ENCODE results near the gene SND1.
"Not testable (repeated sequence)": the region's sequence is repeated elsewhere in the genome, so short reads cannot be mapped to it uniquely, and the experiment has no call there.

The SND1 gene

DNA sequence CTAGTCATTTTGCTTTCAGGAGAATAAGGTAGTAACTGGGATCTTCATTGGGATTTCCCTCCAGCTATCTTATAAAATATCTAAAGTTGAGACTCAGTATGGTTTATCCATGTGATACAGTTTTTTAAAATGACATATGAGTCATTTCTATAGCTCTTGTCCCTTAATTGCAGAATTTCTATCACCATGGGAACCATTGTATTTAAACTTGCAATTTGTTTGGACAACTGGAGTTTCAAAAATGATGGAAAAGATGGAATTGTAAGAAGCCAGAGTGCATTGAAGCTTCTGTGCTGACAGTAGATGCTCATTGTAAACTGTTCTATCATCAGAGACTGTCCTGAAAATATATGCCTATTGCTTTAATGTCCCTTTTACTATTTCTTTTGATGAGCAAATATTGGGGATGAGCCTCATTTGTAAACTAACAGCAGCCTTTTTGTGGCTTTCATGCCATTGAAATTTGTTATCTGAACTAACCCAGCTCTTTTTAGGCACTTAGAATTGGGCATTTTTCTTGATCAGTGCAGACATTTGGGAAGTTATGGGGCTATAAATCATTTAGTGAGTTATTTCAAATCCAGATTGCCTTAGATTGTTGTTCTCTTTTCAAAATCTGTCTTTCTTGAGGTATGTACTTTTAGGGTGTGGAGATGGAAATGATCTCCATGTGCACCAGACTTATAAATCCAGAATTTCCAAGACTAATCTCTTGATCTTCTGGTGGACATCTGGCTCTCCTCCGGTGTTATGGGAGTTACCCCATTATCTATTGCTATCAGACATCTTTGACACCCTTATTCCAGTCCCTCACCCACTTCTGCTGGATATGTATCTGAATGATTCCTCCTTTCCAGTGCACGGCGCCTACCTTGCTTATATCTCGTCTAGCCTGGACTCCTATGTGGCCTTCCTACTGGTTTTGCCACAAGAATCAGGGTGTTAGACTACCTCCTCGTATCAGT is 159.0 kb downstream of the SND1 start:
- DNase-seq: no peak

GRCh38 chr7:127812540-127812939 is 160.5 kb downstream of the SND1 start:
- DNase-seq: no peak

GRCh38 chr7:127813991-127814541 is 162.1 kb downstream of the SND1 start:
- DNase-seq: no peak

- DNase-seq: no peak
Observed at GRCh38 chr7:127815631-127816145, 163.7 kb downstream of the SND1 start.

DNA sequence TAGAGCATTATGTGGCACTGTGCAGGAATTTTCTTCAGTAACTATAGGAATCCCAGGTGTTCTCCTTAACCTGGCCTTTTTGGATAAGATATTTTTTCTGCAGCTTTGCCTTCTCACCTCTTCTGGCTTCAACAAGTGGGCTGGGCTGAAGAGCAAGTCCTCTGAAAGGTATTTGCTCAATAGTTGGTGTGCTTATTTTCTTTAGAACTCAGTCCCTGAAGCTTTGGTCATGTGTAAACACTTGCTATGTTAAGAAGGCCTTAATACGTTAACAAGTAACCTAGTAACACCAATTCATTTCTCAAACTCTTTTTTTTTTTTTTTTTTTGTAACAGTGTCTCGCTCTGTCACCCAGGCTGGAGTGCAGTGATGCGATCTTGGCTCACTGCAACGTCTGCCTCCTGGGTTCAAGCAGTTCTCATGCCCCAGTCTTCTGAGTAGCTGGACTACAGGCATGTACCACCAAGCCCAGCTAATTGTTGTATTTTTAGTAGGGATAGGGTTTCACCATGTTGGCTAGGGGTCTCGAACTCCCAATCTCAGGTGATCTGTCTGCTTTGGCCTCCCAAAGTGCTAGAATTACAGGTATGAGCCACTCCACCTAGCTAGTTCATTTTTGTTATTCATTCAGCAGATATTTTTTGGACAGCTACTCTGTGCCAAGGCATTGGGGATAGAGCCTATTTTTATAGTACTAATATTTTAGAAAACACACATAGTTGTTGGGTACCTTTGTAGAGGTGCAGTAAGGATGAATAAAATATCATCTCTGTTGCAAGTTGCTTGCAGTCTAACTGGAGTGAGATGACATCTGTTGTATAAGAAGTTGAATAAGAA is 164.6 kb downstream of the SND1 start:
- no peak for DNase-seq

DNA sequence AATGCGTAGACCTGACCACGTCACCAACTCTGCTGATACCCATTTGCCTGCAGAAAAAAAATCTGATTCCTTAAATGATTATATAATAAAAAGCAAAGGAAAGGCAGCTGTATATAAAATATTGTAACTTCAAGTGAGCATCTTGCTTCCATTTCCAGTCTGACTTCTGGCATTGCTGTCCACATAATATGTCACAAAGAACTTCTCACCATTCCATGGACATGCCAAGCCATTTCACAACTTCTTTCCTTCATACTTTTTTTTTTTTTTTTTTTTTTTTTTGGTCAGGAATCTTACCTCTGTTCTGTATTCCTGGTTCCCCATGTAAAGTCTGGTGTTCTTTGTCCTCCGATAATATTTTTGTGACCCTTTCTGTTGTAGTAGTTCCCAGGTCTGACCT is 165.5 kb downstream of the SND1 start:
- no peak for DNase-seq

DNA sequence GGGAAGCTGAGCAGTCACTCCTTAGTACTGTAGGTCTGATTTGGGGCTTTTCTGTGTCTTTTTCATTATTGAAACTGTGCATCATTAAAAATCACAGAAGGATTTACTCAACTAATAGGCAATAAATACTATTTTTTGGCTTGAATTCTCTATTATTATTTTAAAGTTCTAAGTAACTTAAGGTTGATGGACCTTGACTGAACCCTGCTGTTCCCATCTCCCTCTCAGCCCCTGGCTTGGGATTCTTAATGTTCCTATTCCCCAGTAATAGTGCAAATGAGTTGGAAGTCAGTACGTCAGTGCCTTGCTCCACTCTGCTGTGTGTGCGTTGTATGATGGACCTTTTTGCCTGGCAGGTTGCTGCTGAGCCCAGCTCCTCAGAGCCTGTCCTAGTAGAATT is 166.3 kb downstream of the SND1 start:
- DNase-seq: no peak

- no peak for DNase-seq
Observed at GRCh38 chr7:127819975-127820731, 168.2 kb downstream of the SND1 start.

- DNase-seq: no peak
Observed at GRCh38 chr7:127820732-127821085, 168.7 kb downstream of the SND1 start.

DNA sequence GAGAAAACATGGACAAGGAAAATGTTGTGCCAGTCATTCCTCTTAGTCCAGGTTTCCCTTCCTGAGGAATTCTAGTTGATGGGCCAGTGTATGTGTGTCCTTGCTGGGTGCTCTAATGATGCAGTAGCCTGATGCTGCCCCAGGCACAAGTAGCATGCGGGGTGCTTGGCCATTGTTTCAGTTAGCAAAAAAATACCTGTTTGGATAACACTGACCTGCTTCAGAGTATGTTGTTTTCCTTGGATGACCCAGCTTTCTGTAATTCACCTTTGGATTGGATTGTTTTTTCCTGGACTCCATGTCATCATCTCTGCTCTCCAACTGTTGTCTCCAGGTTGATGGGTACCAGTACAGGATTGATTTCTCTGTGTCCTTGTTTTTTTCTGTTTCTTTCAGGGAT is 169.2 kb downstream of the SND1 start:
- no peak for DNase-seq

- DNase-seq: no peak
Observed at GRCh38 chr7:127822822-127823508, 171.0 kb downstream of the SND1 start.

- DNase-seq: no peak
Observed at GRCh38 chr7:127824682-127825081, 172.7 kb downstream of the SND1 start.

GRCh38 chr7:127828843-127829500 is 177.0 kb downstream of the SND1 start:
- no peak for DNase-seq

GRCh38 chr7:127831318-127832219 is 179.6 kb downstream of the SND1 start:
- no peak for DNase-seq

DNA sequence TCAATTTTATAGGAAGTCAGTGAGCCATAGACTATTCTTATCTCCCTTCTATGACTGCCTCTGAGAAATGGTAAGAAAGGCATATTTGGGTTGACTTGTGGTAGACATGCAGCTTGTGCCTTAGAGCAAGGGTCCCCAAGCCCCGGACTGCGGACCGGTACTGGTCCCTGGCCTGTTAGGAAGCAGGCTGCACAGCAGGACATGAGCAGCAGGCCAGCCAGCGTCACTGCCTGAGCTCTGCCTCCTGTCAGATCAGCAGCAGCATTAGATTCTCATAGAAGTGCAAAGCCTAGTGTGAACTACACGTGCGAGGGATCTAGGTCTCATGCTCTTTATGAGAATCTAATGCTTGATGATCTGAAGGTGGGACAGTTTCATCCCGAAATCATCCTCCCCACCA is 180.6 kb downstream of the SND1 start:
- DNase-seq: no peak

DNA sequence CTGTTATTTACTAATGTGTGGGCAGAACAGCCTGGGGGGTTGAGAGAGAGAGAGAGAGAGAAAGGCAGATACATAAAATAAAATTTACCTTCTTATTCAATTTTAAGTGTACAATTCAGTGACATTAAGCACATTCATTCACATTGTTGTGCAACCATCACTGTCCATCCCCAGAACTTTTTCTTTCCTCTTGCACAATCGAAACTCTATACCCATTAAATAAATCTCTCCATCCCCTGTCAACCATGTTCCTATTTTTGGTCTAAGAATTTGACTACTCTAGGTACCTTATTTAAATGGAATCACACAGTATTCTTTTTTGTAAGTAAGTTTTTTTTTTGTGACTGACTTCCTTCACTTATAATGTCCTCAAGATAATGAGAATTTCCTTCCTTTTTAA is 181.6 kb downstream of the SND1 start:
- DNase-seq: no peak

GRCh38 chr7:127835679-127836078 is 183.7 kb downstream of the SND1 start:
- no peak for DNase-seq

GRCh38 chr7:127837816-127838410 is 185.9 kb downstream of the SND1 start:
- not testable (repeated sequence) for DNase-seq

DNA sequence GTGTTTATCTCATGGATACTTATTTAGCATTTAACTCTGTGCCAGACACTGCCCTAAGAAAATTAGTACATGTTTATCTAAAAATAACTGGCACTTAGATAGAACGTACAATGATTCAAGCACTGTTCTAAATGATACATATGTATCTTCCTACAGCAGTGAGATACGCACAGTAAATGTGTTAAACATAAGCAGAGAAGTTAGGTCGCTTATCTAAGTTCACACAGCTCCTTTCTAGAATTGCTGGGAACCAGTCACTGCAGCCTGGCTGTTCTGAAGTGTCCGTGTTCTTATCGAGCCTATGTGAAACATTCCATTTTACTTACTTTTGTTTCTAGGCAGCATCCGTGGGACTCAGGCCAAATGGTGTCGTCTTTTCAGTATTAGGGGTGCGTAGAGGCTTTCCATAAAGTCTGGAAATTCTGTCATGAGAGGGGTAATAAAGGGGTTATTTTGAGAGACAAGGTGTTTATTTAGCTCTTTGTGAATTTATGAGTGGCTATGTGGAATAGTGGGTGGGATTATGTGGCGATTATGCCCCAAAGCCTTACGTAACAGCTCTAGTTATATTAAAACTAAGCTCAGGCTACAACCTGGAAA is 186.9 kb downstream of the SND1 start:
- no peak for DNase-seq

All from NCI-H446 treated with DMSO at 0.1 percent for 48 hours (cell line).